GM21515 (cell line): Measurements from ENCODE around the gene CST8.
"Not testable (repeated sequence)": the region's sequence is repeated elsewhere in the genome, so short reads cannot be mapped to it uniquely, and the experiment has no call there.

Experiments
- ATAC-seq: cut with Tn5 transposase; IDR thresholded peaks from one replicate; pipeline ENCODE4 v1.9.1; 2021; ENCODE audit not compliant: unreplicated experiment

The CST8 gene

GRCh38 chr20:23490817-23491216, at the start of gene CST8:
TSS of gene CST8 (plus strand) at chr20:23491117. CDS start at chr20:23491668, 551 bp downstream.
- ATAC-seq = no peak

DNA sequence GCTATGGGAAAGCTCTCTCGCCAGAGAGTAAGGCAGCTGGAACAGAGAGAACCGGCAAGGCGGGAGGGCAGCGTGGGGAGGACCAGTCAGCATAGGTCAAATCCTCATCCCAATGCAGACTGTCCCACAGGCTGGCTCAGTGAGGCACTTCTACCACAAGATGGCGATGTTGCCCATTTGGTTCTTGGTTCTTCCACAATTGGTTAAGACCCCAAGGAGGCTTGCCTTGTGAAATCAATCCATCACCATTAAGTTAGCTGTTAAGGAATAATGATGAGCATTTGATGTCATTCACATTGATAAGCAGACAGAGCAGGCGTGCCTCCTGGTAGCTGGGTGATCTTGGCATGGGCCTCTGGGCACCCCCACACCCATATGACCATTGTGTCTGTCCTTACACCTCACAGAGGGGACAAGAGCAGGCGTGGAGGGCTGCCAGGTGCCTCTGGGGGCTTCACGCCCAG, 49.0 kb upstream of the CST8 start:
- no peak for ATAC-seq

- no peak for ATAC-seq
These were observed 48.5 kb upstream of the CST8 start for GRCh38 chr20:23442436-23442835.

- ATAC-seq = no peak
These were observed 46.1 kb upstream of the CST8 start for GRCh38 chr20:23444859-23445258.

GRCh38 chr20:23445596-23446217, 45.2 kb upstream of the CST8 start:
- ATAC-seq = no peak

GRCh38 chr20:23446505-23446904, 44.4 kb upstream of the CST8 start:
- ATAC-seq = no peak

DNA sequence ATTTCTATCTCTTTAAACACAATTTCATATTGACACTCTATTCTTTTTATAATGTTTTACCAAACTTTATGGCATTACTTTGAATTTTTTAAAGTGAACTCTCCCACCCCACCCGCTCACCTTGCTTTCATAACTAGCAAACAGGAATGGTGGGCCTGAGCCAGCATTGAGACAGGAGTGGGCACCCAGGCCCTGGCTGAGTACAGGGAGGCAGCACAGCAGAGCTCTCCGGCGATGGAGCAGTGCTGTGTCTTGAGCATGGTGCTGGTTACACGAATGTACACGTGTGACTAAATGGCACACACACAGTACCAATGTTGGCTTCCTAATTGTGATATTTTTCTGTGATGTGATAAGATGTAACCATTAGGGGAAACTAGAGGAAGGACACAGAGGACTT, 42.8 kb upstream of the CST8 start:
- ATAC-seq = no peak

DNA sequence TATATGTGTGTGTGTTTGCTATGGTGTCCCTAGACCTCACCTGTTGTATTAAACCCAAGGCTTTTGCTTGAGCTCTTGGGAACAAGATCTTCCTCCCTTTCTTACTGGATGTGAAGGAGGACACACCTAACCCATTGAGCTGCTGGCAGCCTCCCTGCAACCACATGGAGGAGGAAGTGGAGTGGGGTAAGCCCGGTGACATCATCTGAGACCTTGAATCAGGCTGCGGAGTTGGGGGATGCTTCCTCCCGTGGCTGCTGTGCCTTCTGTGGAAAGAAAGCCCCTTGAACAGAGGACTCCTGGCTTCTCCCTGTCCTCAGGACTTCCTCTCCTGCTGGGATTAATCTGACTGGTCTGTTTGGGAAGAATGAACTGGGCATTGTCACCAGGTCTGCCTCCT, 41.5 kb upstream of the CST8 start:
- ATAC-seq = no peak

DNA sequence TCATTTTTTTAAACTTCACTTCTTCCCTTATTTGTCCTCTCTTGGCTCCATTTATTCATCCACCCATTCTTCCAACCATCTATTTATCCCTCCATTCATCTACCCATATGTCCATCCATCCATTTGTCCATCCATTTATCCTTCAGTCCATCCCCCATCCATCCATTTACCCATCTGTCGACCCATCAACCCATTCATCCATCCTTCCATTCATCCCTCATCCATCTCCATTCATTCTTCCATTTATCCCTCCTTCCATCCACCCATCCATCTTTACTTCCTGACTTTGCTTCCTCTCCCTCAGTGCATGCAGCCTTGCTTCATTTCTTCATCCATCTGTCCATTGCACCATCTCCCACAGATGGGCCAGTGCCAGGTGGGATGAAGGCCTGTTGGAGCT, 40.0 kb upstream of the CST8 start:
- no peak for ATAC-seq

DNA sequence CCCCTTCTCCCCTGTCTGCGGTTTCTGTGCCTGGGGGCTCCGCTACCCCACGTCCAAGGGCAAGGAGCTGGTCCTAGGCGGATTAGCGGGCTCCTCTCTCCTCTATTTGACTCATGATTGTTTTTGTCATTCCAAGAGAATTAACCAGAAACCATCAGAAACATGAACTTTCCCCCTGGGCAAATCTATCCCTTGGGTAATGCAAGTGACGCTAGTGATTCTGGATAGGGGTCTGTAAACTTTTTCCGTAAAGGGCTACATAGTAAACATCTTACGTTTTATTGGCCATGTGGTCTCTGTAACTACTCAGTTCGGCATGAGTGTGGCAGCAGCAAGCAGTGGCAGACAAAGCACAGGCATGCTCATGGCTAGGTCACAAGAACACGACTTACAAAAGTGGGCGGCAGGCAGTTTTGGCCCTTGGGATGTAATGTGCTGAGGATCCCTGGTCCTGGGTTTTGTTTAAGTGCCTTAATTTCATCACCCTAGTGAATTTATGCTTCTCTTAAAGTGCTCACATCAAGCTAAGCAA, 38.9 kb upstream of the CST8 start:
- no peak for ATAC-seq

- ATAC-seq = no peak
These were observed 38.1 kb upstream of the CST8 start, which contains the start of gene CST11 for GRCh38 chr20:23452776-23453175. TSS of gene CST11 (minus strand) at chr20:23452876. CDS start at chr20:23452811, 65 bp downstream.

DNA sequence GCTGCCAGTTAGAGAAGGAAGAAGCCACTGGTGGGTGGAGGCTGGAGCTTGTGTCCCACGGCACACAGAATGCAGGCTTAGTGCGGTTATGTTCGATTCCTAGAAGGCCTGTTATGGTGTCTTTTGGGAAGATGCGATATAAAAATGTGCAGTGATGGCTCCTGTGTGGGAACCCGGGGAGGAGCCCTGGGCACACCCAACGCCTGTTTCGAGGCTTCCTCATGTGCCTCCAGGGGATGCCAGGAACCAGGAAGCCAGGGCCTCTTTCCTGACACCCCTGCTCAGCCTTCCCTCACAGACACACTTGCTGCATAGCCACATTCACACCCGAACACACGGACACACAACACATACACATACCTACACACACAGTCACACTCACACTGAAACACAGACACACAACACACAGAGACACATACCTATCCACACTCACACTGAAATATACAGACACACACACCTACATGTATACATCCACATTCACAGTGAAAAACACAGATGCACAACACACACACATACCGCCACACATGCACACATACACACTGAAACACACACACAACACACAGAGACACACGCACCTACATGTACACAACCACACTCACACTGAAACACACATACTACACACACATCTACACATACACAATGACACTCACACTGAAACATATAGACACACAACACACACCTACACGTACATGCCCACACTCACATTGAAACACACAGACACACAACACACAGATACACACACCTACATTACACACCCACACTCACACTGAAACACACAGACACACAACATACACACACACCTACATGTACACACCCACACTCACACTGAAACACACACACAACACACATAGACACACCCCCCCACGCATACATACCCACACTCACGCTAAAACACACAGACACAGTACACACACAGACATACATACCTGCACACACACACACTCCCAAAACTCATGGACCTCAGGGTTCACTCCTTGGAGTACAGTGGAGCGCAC, 37.1 kb upstream of the CST8 start:
- no peak for ATAC-seq

GRCh38 chr20:23454816-23455215, 36.1 kb upstream of the CST8 start:
- ATAC-seq = no peak

GRCh38 chr20:23455639-23456038, 35.3 kb upstream of the CST8 start:
- no peak for ATAC-seq

DNA sequence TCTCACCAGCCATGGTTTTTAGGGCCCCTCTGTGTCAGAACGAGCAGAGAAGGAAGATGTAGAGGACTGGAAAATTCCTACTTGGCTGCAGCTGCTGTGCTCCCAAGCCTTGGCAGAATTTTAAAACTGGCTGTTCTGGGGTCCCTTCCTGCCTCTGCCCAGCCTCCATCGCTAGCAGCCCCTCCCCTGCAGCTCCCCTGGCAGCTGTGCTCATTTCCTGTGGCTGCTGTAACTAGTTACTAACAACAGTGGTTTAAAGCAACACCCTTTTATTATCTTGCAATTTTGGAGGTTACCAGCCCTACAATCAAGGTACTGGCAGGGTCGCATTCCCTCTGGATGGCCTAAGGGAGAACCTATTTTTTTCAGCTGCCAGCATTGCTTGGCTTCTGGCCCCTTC, 34.5 kb upstream of the CST8 start:
- ATAC-seq = no peak

DNA sequence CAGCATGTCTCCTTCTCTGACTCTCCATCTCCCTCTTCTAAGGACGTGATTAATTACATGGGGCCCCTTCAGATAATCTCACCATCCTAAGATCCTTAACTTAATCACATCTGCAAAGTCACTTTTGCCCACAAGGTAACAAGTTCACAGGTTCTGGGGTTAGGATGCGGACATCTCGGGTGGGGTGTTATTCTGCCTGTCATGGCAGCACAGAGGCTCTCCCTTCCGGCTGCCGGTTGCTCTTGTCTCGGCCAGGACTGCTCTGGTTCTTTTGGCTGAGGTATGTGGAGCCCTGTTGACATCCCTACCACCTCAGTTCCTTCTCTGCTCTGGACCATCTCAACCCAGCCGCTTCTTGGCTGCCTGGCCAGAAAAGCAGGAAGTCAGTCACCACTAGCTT, 34.0 kb upstream of the CST8 start:
- no peak for ATAC-seq

GRCh38 chr20:23459461-23460150, 31.3 kb upstream of the CST8 start:
- no peak for ATAC-seq

GRCh38 chr20:23461180-23461579, 29.7 kb upstream of the CST8 start:
- no peak for ATAC-seq

DNA sequence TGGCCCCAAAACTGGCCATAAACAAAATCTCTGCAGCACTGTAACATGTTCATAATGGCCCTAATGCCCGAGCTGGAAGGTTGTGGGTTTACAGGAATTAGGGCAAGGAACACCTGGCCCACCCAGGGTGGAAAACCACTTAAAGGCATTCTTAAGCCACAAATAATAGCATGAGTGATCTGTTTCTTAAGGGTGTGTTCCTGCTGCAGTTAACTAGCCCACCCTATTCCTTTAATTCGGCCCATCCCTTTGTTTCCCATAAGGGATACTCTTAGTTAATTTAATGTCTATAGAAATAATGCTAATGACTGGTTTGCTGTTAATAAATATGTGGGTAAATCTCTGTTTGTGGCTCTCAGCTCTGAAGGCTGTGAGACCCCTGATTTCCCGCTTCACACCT, 24.0 kb upstream of the CST8 start:
- ATAC-seq = not testable (repeated sequence)

- not testable (repeated sequence) for ATAC-seq
These were observed 18.6 kb upstream of the CST8 start for GRCh38 chr20:23472306-23472705.

DNA sequence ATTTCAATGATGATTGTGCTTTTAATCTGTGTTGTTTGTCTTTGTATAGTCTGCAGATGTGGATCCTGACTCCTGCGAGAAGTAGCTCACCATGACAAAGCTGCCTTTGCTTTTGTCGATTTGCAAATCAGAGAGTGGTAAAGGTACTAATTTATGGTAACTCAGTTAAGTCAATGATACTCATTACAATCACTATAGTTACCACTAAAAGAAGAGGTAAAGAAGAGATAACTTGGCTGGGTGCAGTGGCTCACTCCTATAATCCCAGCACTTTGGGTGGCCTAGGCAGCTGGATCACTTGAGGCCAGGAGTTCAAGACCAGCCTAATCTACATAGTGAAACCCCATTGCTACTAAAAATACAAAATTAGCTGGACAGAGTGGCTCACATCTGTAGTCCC, 17.6 kb upstream of the CST8 start:
- not testable (repeated sequence) for ATAC-seq
